ENCODE results near the gene MECP2. TPM values are rescaled to one million over a fixed set of nuclear protein-coding genes. Genes with fewer than 3 reads are reported as not detected.

The MECP2 gene
- total and polyA plus RNA-seq, 2 donors (not counting 1 experiment from before 2014, with no cell fraction given), result 11.5 to 24.9 TPM

DNA sequence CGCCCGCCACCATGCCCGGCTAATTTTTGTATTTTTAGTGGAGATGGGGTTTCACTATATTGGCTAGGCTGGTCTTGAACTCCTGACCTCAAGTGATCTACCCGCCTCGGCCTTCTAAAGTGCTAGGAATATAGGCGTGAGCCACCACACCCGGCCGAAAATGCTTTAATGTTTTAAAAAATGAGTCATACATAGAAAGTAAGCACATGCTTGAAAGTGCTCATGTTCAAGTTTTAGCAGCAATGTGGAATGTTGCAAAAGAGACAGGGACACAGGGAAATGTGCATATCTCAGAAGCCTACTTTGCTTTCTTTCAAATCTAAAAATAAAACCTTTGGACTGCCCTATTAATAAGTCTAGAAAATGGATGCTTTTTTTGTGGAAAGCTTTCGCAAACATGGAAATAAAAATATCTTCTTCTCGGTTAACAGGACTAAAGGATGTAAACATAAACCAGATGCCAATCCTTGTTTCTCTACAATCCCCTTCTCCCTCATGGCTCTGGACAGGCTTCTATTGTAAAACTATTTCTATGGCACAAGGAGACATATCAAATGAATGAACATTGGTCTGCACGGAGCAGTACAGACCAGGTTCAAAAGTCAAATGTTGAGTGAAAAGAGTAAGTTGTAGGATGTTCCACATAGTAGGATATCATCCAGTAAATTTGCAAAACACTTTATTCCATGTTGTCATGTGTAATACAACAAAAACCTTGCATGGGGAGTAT lies 15.0 kb downstream of the MECP2 start:
- H3K79me2 ChIP-seq (ENCODE audit: control insufficient read depth, insufficient read depth, low read length), result peaks cover 44% of the 10 kb centered on the region
- DNase-seq (ENCODE audit: low read depth in 2 of 2), result peak; percentile 65 to 77
- TF ChIP-seq, protein P1, sequence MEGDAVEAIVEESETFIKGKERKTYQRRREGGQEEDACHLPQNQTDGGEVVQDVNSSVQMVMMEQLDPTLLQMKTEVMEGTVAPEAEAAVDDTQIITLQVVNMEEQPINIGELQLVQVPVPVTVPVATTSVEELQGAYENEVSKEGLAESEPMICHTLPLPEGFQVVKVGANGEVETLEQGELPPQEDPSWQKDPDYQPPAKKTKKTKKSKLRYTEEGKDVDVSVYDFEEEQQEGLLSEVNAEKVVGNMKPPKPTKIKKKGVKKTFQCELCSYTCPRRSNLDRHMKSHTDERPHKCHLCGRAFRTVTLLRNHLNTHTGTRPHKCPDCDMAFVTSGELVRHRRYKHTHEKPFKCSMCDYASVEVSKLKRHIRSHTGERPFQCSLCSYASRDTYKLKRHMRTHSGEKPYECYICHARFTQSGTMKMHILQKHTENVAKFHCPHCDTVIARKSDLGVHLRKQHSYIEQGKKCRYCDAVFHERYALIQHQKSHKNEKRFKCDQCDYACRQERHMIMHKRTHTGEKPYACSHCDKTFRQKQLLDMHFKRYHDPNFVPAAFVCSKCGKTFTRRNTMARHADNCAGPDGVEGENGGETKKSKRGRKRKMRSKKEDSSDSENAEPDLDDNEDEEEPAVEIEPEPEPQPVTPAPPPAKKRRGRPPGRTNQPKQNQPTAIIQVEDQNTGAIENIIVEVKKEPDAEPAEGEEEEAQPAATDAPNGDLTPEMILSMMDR (conservative IDR thresholded peaks at IDR 0.05 in 1 of 2, IDR thresholded peaks at IDR 0.05 in 1 of 2; ENCODE audit: low read depth in 1 of 2, low read length in 2 of 2), result no peak
- no peak for TF ChIP-seq EZH2 (IDR thresholded peaks at IDR 0.05; ENCODE audit: low read length, missing control alignments)
- no peaks in the 10 kb centered on the region for H3K36me3 ChIP-seq (ENCODE audit: control insufficient read depth, insufficient read depth, low read length)
- H3K4me2 ChIP-seq (ENCODE audit: extremely low read depth, insufficient read depth, low read length), result peak overlapping the region; percentile 38
- H3K27ac ChIP-seq (ENCODE audit: insufficient read depth, low read length), result peak overlapping the region; percentile 36
- no peak overlapping the region for H3K4me3 ChIP-seq (replicated peaks in 1 of 4; ENCODE audit: control extremely low read depth in 1 of 4, insufficient read depth in 1 of 4, low read depth in 3 of 4, low read length in 4 of 4)
- H2AFZ ChIP-seq (ENCODE audit: low read length), result no peak overlapping the region
- H3K9ac ChIP-seq (ENCODE audit: insufficient read depth, low read length), result no peak overlapping the region
- no peaks in the 10 kb centered on the region for H3K27me3 ChIP-seq (ENCODE audit: control insufficient read depth, insufficient read depth, low read length)
- H3K9me3 ChIP-seq (ENCODE audit: control insufficient read depth, insufficient read depth, low read depth, low read length), result no peaks in the 10 kb centered on the region
- peaks cover 9% of the 10 kb centered on the region for H3K4me1 ChIP-seq (ENCODE audit: control insufficient read depth, extremely low read depth, insufficient read depth, low read length)
- no peaks in the 10 kb centered on the region for H4K20me1 ChIP-seq (ENCODE audit: control insufficient read depth, extremely low read depth, insufficient read depth, low read length)

DNA sequence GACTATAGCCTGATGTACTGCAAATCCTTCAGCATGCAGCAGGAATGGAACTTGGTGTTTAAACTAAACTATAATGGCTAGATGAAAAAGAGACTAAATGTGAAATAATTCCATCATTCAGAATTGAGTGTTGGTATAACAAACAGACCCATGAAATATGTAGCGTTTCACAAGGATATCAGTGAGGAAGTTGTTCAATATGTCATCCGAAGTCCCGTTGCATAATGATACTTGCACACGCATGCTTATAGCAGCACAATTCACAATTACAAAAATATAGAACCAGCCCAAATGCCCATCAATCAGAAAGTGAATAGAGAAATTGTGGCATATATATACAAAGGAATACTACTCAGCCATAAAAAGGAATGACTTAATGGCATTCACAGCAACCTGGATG lies 20.4 kb downstream of the MECP2 start:
- Histone ChIP-seq H3K4me1 (ENCODE audit: control insufficient read depth, extremely low read depth, insufficient read depth, low read length) (peaks cover 3% of the 10 kb centered on the region), H3K9me3 (ENCODE audit: control insufficient read depth, insufficient read depth, low read depth, low read length) (no peaks in the 10 kb centered on the region), H3K79me2 (ENCODE audit: control insufficient read depth, insufficient read depth, low read length) (peaks cover 55% of the 10 kb centered on the region), H3K27ac (ENCODE audit: insufficient read depth, low read length) (no peak overlapping the region), H3K9ac (ENCODE audit: insufficient read depth, low read length) (no peak overlapping the region), H3K27me3 (ENCODE audit: control insufficient read depth, insufficient read depth, low read length) (no peaks in the 10 kb centered on the region), H3K36me3 (ENCODE audit: control insufficient read depth, insufficient read depth, low read length) (peaks cover 1% of the 10 kb centered on the region), H2AFZ (ENCODE audit: low read length) (no peak overlapping the region), H3K4me2 (ENCODE audit: extremely low read depth, insufficient read depth, low read length) (no peak overlapping the region), H3K4me3 (replicated peaks in 1 of 4; ENCODE audit: control extremely low read depth in 1 of 4, insufficient read depth in 1 of 4, low read depth in 3 of 4, low read length in 4 of 4) (no peak overlapping the region), H4K20me1 (ENCODE audit: control insufficient read depth, extremely low read depth, insufficient read depth, low read length) (no peaks in the 10 kb centered on the region)
- DNase-seq (ENCODE audit: low read depth in 2 of 2), result no peak
- no peak for TF ChIP-seq EZH2 (IDR thresholded peaks at IDR 0.05; ENCODE audit: low read length, missing control alignments)
- TF ChIP-seq, protein P1 (conservative IDR thresholded peaks at IDR 0.05 in 1 of 2, IDR thresholded peaks at IDR 0.05 in 1 of 2; ENCODE audit: low read depth in 1 of 2, low read length in 2 of 2), result no peak

DNA sequence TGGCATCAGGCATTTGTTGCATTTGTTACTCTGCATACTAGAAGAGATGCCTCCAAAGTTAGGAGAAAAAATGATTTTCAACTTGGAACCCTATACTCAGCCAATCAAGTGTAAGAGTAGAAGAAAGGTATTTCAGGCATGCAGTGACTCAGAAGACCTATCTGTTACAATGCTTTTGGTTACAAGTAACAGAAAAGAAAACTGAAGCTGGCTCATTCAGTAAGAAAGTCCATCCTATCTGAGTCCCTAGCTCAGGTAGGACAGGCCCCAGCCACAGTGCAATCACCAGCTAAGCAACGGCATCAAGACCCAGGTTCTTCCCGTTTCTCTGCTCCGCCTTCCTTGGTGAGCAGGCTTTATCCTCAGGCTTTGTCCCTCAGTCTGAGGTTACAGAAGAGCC lies 23.3 kb downstream of the MECP2 start:
- Histone ChIP-seq H3K4me2 (ENCODE audit: extremely low read depth, insufficient read depth, low read length) (peak overlapping the region; percentile 59), H4K20me1 (ENCODE audit: control insufficient read depth, extremely low read depth, insufficient read depth, low read length) (no peaks in the 10 kb centered on the region)

More for the DNA sequence above, 23.3 kb downstream of the MECP2 start:
- Histone ChIP-seq H3K4me1 (ENCODE audit: control insufficient read depth, extremely low read depth, insufficient read depth, low read length) (peaks cover 3% of the 10 kb centered on the region), H3K79me2 (ENCODE audit: control insufficient read depth, insufficient read depth, low read length) (peaks cover 57% of the 10 kb centered on the region), H3K9ac (ENCODE audit: insufficient read depth, low read length) (no peak overlapping the region), H3K27ac (ENCODE audit: insufficient read depth, low read length) (peak overlapping the region; percentile 51), H2AFZ (ENCODE audit: low read length) (no peak overlapping the region), H3K4me3 (replicated peaks in 1 of 4; ENCODE audit: control extremely low read depth in 1 of 4, insufficient read depth in 1 of 4, low read depth in 3 of 4, low read length in 4 of 4) (no peak overlapping the region), H3K36me3 (ENCODE audit: control insufficient read depth, insufficient read depth, low read length) (peaks cover 1% of the 10 kb centered on the region), H3K9me3 (ENCODE audit: control insufficient read depth, insufficient read depth, low read depth, low read length) (no peaks in the 10 kb centered on the region), H3K27me3 (ENCODE audit: control insufficient read depth, insufficient read depth, low read length) (no peaks in the 10 kb centered on the region)
- TF ChIP-seq, protein P1 (conservative IDR thresholded peaks at IDR 0.05 in 1 of 2, IDR thresholded peaks at IDR 0.05 in 1 of 2; ENCODE audit: low read depth in 1 of 2, low read length in 2 of 2), result no peak
- no peak for TF ChIP-seq EZH2 (IDR thresholded peaks at IDR 0.05; ENCODE audit: low read length, missing control alignments)
- DNase-seq (ENCODE audit: low read depth in 2 of 2), result peak; percentile 44 to 80

Measured in fibroblast of lung (primary cell).